Suprapubic skin (tissue), 4 donors: ENCODE results near the gene ARID5B.

Experiments used
- EP300 ChIP-seq: sonication (generic); formaldehyde crosslinking; IDR thresholded peaks from one replicate; pipeline ENCODE4 v1.6.1; 2017; ENCODE audit warnings: antibody characterized with exemption
- POLR2AphosphoS5 ChIP-seq, 3 donors: sonication (generic); formaldehyde crosslinking; IDR thresholded peaks; one replicate each; pipeline ENCODE4 v1.6.1; 2017; ENCODE audit warnings: antibody characterized with exemption in 3 of 3
- TF ChIP-seq, protein P1 (sequence below), 2 donors: fragments of 200-600 bp in 1 of 2; fragments of 450-650 bp in 1 of 2; sonication (generic) in 1 of 2; IDR thresholded peaks; one replicate each; pipeline ENCODE4 v1.5.1; 2016 to 2019; ENCODE audit warnings: antibody characterized with exemption in 2 of 2, mild to moderate bottlenecking in 1 of 2, moderate library complexity in 1 of 2

DNA sequence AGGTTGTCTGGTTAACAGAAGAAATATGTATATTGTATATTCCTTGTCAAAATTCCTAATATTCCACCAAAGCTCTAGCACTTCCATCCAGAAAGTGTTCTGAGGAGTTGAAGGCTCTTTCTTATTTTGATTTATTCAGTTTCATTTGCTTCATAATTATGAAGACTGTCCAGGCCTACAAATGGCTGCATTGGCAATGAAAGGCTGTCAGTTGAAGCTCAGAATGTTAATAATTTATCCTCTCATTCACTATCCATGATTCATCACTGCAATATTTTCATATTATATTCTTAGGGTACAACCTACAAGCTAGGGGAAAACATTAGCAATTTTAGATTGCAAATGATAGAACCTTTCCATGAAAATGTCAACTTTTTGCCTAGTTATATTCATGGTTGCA lies 57.3 kb downstream of the ARID5B start:
- TF ChIP-seq, protein P1, sequence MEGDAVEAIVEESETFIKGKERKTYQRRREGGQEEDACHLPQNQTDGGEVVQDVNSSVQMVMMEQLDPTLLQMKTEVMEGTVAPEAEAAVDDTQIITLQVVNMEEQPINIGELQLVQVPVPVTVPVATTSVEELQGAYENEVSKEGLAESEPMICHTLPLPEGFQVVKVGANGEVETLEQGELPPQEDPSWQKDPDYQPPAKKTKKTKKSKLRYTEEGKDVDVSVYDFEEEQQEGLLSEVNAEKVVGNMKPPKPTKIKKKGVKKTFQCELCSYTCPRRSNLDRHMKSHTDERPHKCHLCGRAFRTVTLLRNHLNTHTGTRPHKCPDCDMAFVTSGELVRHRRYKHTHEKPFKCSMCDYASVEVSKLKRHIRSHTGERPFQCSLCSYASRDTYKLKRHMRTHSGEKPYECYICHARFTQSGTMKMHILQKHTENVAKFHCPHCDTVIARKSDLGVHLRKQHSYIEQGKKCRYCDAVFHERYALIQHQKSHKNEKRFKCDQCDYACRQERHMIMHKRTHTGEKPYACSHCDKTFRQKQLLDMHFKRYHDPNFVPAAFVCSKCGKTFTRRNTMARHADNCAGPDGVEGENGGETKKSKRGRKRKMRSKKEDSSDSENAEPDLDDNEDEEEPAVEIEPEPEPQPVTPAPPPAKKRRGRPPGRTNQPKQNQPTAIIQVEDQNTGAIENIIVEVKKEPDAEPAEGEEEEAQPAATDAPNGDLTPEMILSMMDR (IDR thresholded peaks at IDR 0.05) = no peak
- TF ChIP-seq POLR2AphosphoS5 (IDR thresholded peaks at IDR 0.05) (no peak), EP300 (no peak)
